ENCODE measurements around the gene B4GALNT3. TPM values are rescaled to one million over a fixed set of nuclear protein-coding genes. Genes with fewer than 3 reads are reported as not detected.
A peak's percentile ranks its signal among the peaks of the same experiment; 100 is the strongest.

Gene B4GALNT3
- total and polyA plus RNA-seq, 8 donors = 2.7 to 34.0 (median 5.7) TPM

DNA sequence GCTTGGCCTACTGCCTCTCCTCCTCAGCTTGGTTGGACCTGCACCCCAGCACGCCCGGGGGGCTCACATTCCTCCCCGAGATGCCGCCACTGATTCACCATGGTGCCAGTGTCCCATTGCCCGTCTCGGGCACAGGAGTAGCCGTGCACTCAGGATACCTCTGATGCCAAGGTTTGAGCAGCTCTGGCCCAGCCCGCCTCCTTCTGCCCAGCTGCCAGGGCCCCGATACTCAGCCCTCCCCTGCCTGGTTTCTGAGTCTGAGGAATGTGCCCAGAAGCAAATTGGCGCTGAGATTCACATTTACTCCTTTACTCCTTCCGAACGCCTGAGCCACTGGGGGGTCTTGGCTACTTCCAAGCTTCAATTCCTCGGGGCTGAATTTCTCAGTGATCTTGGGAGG, 140.0 kb downstream of the B4GALNT3 start:
- intact Hi-C loops (cut with DNase I) = no loop called here
- TF ChIP-seq, protein P1, sequence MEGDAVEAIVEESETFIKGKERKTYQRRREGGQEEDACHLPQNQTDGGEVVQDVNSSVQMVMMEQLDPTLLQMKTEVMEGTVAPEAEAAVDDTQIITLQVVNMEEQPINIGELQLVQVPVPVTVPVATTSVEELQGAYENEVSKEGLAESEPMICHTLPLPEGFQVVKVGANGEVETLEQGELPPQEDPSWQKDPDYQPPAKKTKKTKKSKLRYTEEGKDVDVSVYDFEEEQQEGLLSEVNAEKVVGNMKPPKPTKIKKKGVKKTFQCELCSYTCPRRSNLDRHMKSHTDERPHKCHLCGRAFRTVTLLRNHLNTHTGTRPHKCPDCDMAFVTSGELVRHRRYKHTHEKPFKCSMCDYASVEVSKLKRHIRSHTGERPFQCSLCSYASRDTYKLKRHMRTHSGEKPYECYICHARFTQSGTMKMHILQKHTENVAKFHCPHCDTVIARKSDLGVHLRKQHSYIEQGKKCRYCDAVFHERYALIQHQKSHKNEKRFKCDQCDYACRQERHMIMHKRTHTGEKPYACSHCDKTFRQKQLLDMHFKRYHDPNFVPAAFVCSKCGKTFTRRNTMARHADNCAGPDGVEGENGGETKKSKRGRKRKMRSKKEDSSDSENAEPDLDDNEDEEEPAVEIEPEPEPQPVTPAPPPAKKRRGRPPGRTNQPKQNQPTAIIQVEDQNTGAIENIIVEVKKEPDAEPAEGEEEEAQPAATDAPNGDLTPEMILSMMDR (IDR thresholded peaks at IDR 0.05) = no peak
- no peak overlapping the region for H3K4me3 ChIP-seq
- no peak for ATAC-seq
- H3K9me3 ChIP-seq = no peaks in the 10 kb centered on the region
- H3K36me3 ChIP-seq = no peaks in the 10 kb centered on the region
- H3K27ac ChIP-seq = no peak overlapping the region
- DNase-seq = no peak
- peaks cover 0 to 14% of the 10 kb centered on the region in 2 donors for H3K4me1 ChIP-seq
- no peaks in the 10 kb centered on the region for H3K27me3 ChIP-seq

- TF ChIP-seq, protein P1 (IDR thresholded peaks at IDR 0.05) = no peak
- intact Hi-C loops (cut with DNase I) = no loop called here
- no peaks in the 10 kb centered on the region for H3K36me3 ChIP-seq
- no peak overlapping the region for H3K4me3 ChIP-seq
- DNase-seq = no peak
- H3K27ac ChIP-seq = no peak overlapping the region
- no peak for ATAC-seq
- H3K27me3 ChIP-seq = no peaks in the 10 kb centered on the region
- peaks cover 0 to 30% of the 10 kb centered on the region in 2 donors for H3K4me1 ChIP-seq
- H3K9me3 ChIP-seq = no peaks in the 10 kb centered on the region
Observed at GRCh38 chr12:601976-602699, 142.4 kb downstream of the B4GALNT3 start.

DNA sequence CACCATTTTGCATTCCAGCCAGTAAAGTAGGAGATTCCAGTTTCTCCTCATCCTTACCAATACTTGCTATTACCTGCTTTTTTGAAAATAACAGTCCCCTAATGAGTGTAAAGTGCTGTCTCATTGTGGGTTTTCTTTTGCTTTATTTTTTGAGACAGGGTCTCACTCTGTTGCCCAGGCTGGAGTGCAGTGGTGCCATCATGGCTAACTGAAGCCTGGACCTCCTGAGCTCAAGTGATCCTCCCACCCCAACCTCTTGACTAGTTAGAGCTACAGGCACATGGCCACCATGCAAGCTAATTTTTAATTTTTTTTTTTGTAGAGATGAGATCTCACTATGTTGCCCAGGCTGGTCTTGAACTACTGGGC, 142.9 kb downstream of the B4GALNT3 start:
- Histone ChIP-seq H3K9me3 (no peaks in the 10 kb centered on the region), H3K27me3 (no peaks in the 10 kb centered on the region), H3K4me3 (no peak overlapping the region), H3K27ac (no peak overlapping the region), H3K4me1 (peaks cover under 1 to 35% of the 10 kb centered on the region in 2 donors), H3K36me3 (no peaks in the 10 kb centered on the region)
- no peak for ATAC-seq
- intact Hi-C loops (cut with DNase I) = no loop called here
- TF ChIP-seq, protein P1 (IDR thresholded peaks at IDR 0.05) = no peak
- no peak for DNase-seq

DNA sequence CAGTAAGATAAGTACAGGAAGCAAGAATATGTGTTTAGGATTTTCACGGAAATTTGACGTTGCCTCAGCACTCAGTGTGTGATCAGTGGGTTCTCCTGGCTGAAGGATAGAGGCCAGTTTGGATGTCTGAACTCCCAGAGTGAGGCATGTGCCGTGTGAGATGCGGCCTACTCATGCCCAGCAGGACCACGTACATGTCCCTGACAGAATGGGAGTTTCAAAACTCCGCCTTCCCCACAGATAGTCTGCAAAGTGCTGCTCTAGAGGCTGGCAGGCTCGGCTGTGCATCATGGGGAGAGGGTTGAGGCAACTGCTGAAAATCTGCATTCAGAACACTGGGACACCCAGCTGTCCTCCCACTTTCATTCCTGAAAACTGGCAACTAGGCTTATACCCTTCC, 145.2 kb downstream of the B4GALNT3 start:
- Histone ChIP-seq H3K4me3 (no peak overlapping the region), H3K4me1 (peaks cover 8 to 43% of the 10 kb centered on the region in 2 donors), H3K27me3 (no peaks in the 10 kb centered on the region), H3K27ac (no peak overlapping the region), H3K36me3 (no peaks in the 10 kb centered on the region), H3K9me3 (no peaks in the 10 kb centered on the region)
- DNase-seq (no peak), ATAC-seq (no peak)
- TF ChIP-seq, protein P1 (IDR thresholded peaks at IDR 0.05) = no peak
- intact Hi-C loops (cut with DNase I) = no loop called here

DNA sequence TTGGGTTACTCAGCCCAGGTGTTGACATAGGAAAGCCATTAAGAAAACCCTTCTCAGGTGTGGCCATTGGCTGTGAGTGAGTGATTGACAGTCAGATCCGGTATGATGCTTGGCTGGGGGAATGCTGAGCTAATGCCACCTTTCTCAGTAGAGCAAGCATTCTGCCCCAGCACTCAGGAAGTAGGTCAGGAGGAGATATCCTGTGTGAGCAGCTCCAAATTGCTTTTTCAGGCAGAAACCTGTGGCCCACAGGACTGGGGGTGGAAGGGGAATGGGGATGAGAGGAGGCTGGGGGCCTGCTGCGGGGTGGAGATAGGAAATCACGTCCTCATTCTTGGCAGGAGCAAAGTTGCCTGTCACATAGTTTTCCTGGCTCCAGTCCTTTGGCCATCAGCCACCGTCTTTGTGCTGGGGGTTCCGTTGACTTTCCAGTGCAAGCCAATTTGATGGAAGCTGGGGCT, 147.8 kb downstream of the B4GALNT3 start:
- TF ChIP-seq, protein P1 (IDR thresholded peaks at IDR 0.05) = no peak
- H3K36me3 ChIP-seq = no peaks in the 10 kb centered on the region
- intact Hi-C loops (cut with DNase I) = no loop called here
- ATAC-seq (peak; percentile 91), DNase-seq (peak in 2 of 4 donors; percentile 58 to 75)
- no peaks in the 10 kb centered on the region for H3K27me3 ChIP-seq
- H3K9me3 ChIP-seq = no peaks in the 10 kb centered on the region
- no peak overlapping the region for H3K4me3 ChIP-seq
- H3K4me1 ChIP-seq = peaks cover 13 to 69% of the 10 kb centered on the region in 2 donors
- H3K27ac ChIP-seq = peak overlapping the region; percentile 33 to 68
